ENCODE measurements around the gene CACNA1C.

CACNA1C gene

DNA sequence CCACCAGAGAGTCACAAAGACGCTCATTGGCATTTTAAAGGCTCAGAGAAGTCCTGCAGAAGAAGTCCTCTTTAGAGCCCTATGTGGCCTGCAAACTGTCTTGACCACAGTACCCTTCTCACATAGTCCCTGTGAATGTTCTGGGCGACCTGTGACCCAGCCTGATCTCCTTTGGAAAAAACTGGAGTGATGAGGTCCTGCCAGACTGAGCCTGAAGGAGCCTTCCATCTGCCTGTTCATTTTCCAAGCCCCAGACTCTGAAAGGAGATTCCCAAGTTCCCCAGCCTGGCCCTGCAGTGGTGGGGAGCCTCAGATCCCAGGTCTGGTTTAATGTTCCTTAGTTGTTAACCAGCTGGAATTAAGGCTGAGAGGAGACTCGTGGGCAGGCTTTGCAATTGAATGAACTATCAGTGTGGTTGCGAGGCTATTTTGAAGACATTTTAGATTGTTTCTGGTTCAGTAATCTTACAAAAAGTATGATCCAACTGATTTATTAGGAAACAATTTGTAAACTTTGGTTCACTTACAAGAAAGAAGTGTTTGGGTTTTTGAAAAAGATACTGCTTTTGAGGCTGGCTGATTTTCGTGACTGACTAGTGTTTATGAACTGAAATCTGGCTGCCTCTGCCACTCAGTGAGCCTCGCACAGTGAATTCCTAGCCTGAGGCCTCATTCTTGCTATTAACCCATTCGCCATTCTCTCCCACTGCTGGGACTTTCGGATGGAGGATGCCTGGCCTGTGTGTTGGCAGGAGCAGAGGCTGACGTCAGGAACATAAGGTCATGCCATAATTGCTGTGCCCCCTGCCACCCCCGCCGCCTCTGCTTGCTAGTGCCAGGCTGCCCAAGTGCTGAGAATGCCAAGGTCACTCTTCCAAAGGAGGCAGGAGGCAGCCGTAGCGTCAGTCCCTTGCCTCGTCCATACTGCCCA lies 249.0 kb downstream of the CACNA1C start:
- Histone ChIP-seq H3K4me2 (ENCODE audit: low read length) (peak overlapping the region; percentile 10), H3K36me3 (ENCODE audit: insufficient read depth, low read length) (no peaks in the 10 kb centered on the region), H3K9me3 (replicated peaks; ENCODE audit: low read length) (no peaks in the 10 kb centered on the region), H3K4me1 (ENCODE audit: control insufficient read depth, insufficient read depth, low read length) (peaks cover 19% of the 10 kb centered on the region), H3K27me3 (ENCODE audit: control insufficient read depth, insufficient read depth, low read length) (peaks cover 7% of the 10 kb centered on the region), H3K4me3 (ENCODE audit: low read length) (no peak overlapping the region), H3K9ac (ENCODE audit: low read depth, low read length) (peak overlapping the region; percentile 33)

DNA sequence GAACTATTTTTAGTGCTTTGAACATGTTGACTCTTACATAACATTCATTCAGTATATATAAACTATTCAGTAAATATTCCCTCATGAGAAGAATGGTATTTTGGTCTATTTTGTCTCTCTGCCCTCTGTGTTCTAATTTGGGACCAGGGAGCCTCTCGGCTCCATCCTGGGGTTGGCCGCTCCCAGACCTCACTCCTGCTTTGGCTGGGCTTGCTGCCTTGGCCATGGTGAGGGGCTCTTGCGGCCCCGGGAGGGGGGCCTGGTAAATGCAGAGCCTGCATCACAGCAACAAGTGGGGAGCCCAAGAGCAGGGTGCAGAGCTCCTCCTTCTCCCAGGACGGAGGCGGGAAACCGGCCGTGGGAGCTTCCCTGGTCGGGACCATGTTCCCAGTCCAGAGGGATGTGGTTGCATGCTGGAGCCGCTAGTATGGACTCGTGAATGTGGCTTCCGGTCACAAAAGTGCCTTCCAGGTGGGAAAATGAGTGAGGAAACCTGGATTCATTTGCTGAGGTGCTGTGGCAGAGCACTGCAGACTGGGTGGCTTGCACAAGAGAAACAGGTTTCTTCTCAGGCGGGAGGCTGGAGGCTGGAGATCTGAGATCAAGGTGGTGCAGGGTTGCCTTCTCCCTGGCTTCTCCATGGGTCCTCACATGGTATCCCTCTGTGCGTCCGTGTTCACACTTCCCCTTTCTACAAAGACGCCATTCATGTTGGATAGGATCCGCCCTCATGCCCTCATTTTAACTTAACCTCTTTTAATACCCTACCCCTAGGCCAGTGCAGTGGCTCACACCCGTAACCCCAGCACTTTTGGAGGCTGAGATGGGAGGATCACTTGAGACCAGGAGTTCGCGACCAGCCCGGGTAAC lies 250.2 kb downstream of the CACNA1C start:
- Histone ChIP-seq H3K36me3 (ENCODE audit: insufficient read depth, low read length) (no peaks in the 10 kb centered on the region), H3K27me3 (ENCODE audit: control insufficient read depth, insufficient read depth, low read length) (peaks cover 7% of the 10 kb centered on the region), H3K4me2 (ENCODE audit: low read length) (peak overlapping the region; percentile 10), H3K4me1 (ENCODE audit: control insufficient read depth, insufficient read depth, low read length) (peaks cover 19% of the 10 kb centered on the region), H3K9me3 (replicated peaks; ENCODE audit: low read length) (no peaks in the 10 kb centered on the region), H3K9ac (ENCODE audit: low read depth, low read length) (no peak overlapping the region), H3K4me3 (ENCODE audit: low read length) (no peak overlapping the region)

DNA sequence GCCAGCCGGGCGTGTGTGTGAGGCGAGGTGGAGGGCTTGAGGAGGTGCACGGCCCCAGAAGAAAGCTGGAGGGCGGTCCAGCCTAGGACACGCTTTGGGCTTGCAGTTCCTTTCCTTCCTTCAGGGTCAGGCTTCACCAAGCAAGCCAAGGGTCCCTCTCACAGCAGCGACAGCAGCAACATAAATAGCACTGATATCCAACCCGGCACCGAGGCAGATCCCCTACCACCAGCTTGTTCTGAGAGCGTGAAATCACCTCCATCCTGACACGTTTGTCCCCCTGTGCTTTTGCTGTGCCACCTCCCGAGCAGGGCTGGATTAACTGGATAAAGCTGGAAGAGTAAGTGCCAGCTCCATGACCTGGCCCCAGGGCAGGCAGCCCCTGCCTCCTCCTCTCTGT lies 251.4 kb downstream of the CACNA1C start:
- Histone ChIP-seq H3K9ac (ENCODE audit: low read depth, low read length) (no peak overlapping the region), H3K4me2 (ENCODE audit: low read length) (no peak overlapping the region), H3K9me3 (replicated peaks; ENCODE audit: low read length) (no peaks in the 10 kb centered on the region), H3K4me1 (ENCODE audit: control insufficient read depth, insufficient read depth, low read length) (peaks cover 19% of the 10 kb centered on the region), H3K27me3 (ENCODE audit: control insufficient read depth, insufficient read depth, low read length) (peaks cover 7% of the 10 kb centered on the region), H3K4me3 (ENCODE audit: low read length) (no peak overlapping the region), H3K36me3 (ENCODE audit: insufficient read depth, low read length) (no peaks in the 10 kb centered on the region)

DNA sequence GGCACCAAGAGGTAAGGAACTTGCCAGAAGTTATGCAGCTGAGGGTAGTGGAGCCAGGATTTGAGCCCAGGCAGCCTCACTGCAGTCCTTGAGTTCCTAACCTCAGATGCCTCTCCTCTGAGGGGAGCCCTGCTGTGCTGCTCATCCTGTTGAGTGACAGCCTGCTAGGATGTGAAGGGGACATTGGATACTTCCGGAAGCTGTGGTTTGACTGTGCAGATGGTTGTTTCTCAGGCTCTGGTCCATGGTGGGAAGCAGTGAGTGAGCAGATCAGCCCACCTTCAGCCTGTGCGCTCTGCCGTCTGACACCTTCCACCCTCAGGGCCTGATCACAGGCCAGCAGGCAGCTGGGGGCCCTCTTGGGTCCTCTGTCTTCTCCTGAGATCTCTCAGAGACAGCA lies 253.2 kb downstream of the CACNA1C start:
- no peaks in the 10 kb centered on the region for H3K9me3 ChIP-seq (replicated peaks; ENCODE audit: low read length)
- H3K9ac ChIP-seq (ENCODE audit: low read depth, low read length): no peak overlapping the region
- no peak overlapping the region for H3K4me3 ChIP-seq (ENCODE audit: low read length)
- no peak overlapping the region for H3K4me2 ChIP-seq (ENCODE audit: low read length)
- no peaks in the 10 kb centered on the region for H3K36me3 ChIP-seq (ENCODE audit: insufficient read depth, low read length)
- peaks cover 19% of the 10 kb centered on the region for H3K4me1 ChIP-seq (ENCODE audit: control insufficient read depth, insufficient read depth, low read length)
- H3K27me3 ChIP-seq (ENCODE audit: control insufficient read depth, insufficient read depth, low read length): peaks cover 11% of the 10 kb centered on the region

DNA sequence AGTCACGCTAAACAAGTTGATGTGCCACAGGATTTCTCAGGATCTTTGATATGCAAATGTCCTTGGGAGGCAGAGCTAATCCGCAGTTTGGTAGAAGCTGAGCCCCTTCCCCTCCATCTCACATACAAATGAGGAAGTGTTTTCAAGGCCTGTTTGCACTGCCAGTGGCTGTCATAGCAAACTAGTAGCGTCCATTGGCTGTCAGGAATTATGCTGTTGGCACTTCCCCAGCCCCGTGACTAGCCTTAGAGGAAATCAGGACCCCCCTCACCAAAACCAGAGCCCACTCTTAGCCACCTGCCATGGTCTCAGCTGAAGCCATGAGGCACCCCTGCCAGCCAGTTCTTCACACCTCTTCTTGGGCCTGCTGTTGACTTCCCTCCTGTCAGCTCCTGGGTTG lies 253.9 kb downstream of the CACNA1C start:
- H3K27me3 ChIP-seq (ENCODE audit: control insufficient read depth, insufficient read depth, low read length): peaks cover 12% of the 10 kb centered on the region
- H3K4me1 ChIP-seq (ENCODE audit: control insufficient read depth, insufficient read depth, low read length): peaks cover 11% of the 10 kb centered on the region
- no peaks in the 10 kb centered on the region for H3K9me3 ChIP-seq (replicated peaks; ENCODE audit: low read length)
- no peak overlapping the region for H3K4me3 ChIP-seq (ENCODE audit: low read length)
- no peak overlapping the region for H3K4me2 ChIP-seq (ENCODE audit: low read length)
- no peak overlapping the region for H3K9ac ChIP-seq (ENCODE audit: low read depth, low read length)
- no peaks in the 10 kb centered on the region for H3K36me3 ChIP-seq (ENCODE audit: insufficient read depth, low read length)

DNA sequence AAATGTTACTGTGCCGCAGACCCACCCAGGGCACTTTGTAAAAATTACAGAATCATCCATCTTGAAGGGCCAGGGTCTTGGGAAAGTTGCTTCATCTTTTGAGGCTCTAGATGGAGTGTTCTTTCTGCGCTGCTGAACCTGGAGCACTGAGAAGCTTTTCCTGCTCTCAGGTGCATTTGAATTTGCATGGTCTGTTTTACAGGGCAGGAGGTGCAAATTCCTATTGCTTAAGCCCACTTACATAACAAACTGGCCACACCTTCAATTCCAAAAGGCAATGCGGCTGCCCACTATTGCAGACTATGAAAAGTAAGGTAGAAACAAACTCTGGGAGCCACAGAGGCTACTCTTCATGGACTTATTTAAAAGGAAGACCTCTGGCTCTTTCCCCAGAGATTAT lies 254.8 kb downstream of the CACNA1C start:
- H3K4me1 ChIP-seq (ENCODE audit: control insufficient read depth, insufficient read depth, low read length): peaks cover 3% of the 10 kb centered on the region
- H3K4me3 ChIP-seq (ENCODE audit: low read length): no peak overlapping the region
- H3K9me3 ChIP-seq (replicated peaks; ENCODE audit: low read length): no peaks in the 10 kb centered on the region
- H3K36me3 ChIP-seq (ENCODE audit: insufficient read depth, low read length): no peaks in the 10 kb centered on the region
- peaks cover 12% of the 10 kb centered on the region for H3K27me3 ChIP-seq (ENCODE audit: control insufficient read depth, insufficient read depth, low read length)
- no peak overlapping the region for H3K4me2 ChIP-seq (ENCODE audit: low read length)
- H3K9ac ChIP-seq (ENCODE audit: low read depth, low read length): no peak overlapping the region

DNA sequence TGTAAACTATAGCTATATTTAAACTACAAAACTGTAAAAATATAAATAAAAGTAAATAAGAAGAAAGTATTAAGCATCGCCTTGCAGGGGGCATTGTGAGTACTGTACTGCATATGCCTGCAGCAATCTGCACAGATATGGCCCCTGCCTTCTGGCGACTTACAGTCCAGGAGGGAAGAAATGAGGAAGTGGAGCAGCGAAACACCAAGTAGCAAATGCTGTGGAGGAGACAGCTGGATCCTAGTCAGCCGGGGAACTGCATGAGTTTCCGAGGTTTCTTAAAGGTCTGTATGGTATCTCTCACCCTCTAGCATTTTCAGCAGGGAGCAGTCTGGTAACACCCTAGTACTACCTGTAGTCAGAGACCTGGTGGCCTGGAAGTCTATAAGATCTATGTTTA lies 256.9 kb downstream of the CACNA1C start:
- H3K9ac ChIP-seq (ENCODE audit: low read depth, low read length): no peak overlapping the region
- H3K4me3 ChIP-seq (ENCODE audit: low read length): no peak overlapping the region
- H3K27me3 ChIP-seq (ENCODE audit: control insufficient read depth, insufficient read depth, low read length): peaks cover 4% of the 10 kb centered on the region
- H3K9me3 ChIP-seq (replicated peaks; ENCODE audit: low read length): no peaks in the 10 kb centered on the region
- no peaks in the 10 kb centered on the region for H3K36me3 ChIP-seq (ENCODE audit: insufficient read depth, low read length)
- no peaks in the 10 kb centered on the region for H3K4me1 ChIP-seq (ENCODE audit: control insufficient read depth, insufficient read depth, low read length)
- H3K4me2 ChIP-seq (ENCODE audit: low read length): no peak overlapping the region

DNA sequence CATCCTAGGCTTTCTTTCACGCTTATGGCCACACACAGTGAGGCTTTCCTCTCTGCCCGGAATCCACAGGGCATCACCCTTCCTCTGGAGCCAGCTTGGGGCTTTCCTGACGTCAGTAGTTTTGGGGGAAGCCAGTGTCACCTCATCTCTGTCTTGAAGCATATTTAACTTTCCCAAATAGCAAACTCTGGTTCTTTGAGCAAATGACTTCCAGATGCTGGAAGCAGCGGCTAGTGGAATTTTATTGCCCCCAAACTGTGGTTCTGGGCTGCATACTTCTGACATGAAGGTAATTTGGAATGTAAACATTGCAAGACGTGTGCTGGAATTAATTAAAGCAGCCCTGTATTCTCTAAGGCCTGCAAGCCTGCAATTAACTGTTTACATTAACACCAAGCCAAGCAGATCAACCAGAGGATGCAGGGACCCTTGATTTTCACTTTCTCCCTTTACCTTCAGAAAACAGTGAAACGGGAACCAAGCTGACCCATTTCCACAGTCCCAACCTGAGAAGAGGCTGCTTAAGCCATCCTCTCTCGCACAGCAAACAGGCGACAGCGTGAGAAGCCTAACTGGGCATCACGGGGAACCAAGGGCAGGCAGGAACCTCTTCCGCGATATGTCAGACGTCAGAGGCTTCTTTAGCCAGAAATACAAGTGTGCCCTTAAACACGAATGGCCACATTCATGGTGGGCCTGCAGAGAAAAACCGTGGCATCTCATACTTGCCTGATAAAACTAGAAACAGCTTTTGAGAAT lies 258.4 kb downstream of the CACNA1C start:
- Histone ChIP-seq H3K4me2 (ENCODE audit: low read length) (no peak overlapping the region), H3K9ac (ENCODE audit: low read depth, low read length) (no peak overlapping the region), H3K4me3 (ENCODE audit: low read length) (no peak overlapping the region), H3K36me3 (ENCODE audit: insufficient read depth, low read length) (no peaks in the 10 kb centered on the region), H3K4me1 (ENCODE audit: control insufficient read depth, insufficient read depth, low read length) (no peaks in the 10 kb centered on the region), H3K9me3 (replicated peaks; ENCODE audit: low read length) (no peaks in the 10 kb centered on the region), H3K27me3 (ENCODE audit: control insufficient read depth, insufficient read depth, low read length) (peaks cover 7% of the 10 kb centered on the region)

DNA sequence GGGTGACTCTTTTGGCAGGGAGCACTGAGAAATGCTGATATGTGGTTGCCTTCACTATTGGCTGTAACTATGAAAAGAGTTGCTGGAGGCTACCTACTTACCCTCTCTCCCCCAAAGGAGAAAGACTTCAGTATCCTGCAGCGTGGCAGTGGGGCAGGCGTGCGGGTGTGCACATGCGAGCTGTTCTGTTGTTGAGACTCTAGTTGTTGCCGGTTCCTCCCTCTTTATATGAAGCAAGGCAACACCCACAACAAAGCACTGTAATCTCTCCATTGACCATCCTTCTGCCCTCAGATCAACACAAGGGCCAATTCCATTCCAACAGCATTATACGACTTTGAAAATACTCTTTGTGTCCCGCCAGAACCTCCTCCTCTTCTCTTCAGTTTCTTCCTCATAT lies 259.4 kb downstream of the CACNA1C start:
- Histone ChIP-seq H3K4me2 (ENCODE audit: low read length) (no peak overlapping the region), H3K9me3 (replicated peaks; ENCODE audit: low read length) (no peaks in the 10 kb centered on the region), H3K36me3 (ENCODE audit: insufficient read depth, low read length) (no peaks in the 10 kb centered on the region), H3K9ac (ENCODE audit: low read depth, low read length) (no peak overlapping the region), H3K27me3 (ENCODE audit: control insufficient read depth, insufficient read depth, low read length) (peaks cover 7% of the 10 kb centered on the region), H3K4me1 (ENCODE audit: control insufficient read depth, insufficient read depth, low read length) (no peaks in the 10 kb centered on the region), H3K4me3 (ENCODE audit: low read length) (no peak overlapping the region)

DNA sequence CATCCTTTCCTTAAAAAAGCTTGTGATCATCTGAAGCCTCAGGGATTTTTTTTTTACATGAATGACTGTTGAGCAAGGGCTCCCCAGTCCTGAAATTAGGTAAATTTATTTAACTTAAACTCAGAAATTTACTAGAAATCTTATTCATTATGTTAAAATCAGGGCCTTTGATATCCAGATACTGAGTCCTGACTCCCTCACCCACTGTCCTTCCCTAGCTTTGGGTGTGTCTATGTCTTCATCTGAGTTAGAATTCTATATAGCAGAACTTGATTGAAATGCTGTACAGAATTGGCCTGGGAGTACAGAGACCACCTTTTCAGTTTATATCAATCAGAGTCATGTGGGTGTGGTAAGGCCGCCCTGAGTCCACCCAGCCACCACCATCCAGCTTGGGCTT lies 260.0 kb downstream of the CACNA1C start:
- Histone ChIP-seq H3K4me1 (ENCODE audit: control insufficient read depth, insufficient read depth, low read length) (no peaks in the 10 kb centered on the region), H3K9ac (ENCODE audit: low read depth, low read length) (no peak overlapping the region), H3K9me3 (replicated peaks; ENCODE audit: low read length) (no peaks in the 10 kb centered on the region), H3K4me3 (ENCODE audit: low read length) (no peak overlapping the region), H3K4me2 (ENCODE audit: low read length) (no peak overlapping the region), H3K27me3 (ENCODE audit: control insufficient read depth, insufficient read depth, low read length) (peaks cover 7% of the 10 kb centered on the region), H3K36me3 (ENCODE audit: insufficient read depth, low read length) (no peaks in the 10 kb centered on the region)

DNA sequence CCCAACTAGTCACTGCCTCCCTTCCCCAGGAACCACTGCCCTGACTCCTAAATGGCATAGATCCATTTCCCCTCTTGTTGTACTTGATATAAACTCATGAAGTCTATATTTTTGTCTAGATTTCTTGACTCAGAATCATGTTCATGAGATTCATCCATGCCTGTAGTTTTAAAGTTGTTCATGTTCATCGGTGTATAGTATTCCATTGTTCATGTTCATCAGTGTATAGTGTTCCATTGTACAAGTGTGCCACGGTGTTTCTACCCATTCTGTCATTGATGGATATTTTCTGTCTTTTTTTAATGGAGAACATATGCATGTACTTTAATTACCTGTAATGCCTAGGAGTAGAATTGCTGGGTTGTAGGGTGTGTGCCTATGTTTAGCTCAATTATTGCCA lies 261.7 kb downstream of the CACNA1C start:
- no peaks in the 10 kb centered on the region for H3K4me1 ChIP-seq (ENCODE audit: control insufficient read depth, insufficient read depth, low read length)
- no peak overlapping the region for H3K4me3 ChIP-seq (ENCODE audit: low read length)

More for the DNA sequence above, 261.7 kb downstream of the CACNA1C start:
- Histone ChIP-seq H3K27me3 (ENCODE audit: control insufficient read depth, insufficient read depth, low read length) (peaks cover 7% of the 10 kb centered on the region), H3K9me3 (replicated peaks; ENCODE audit: low read length) (no peaks in the 10 kb centered on the region), H3K9ac (ENCODE audit: low read depth, low read length) (no peak overlapping the region), H3K36me3 (ENCODE audit: insufficient read depth, low read length) (no peaks in the 10 kb centered on the region), H3K4me2 (ENCODE audit: low read length) (no peak overlapping the region)

All from skeletal muscle satellite cell (primary cell).